Measurements from ENCODE around the gene CAMSAP2.

GRCh38 chr1:200890027-200890426 lies 151.3 kb downstream of the CAMSAP2 start:
- no peak for TF ChIP-seq CTCF (IDR thresholded peaks at IDR 0.05; ENCODE audit: low read length)
- no peak for TF ChIP-seq EZH2 (IDR thresholded peaks at IDR 0.05; ENCODE audit: borderline replicate concordance, low read length)
